ENCODE results near the gene USP4.

The USP4 gene

GRCh38 chr3:49313896-49314688, 25.8 kb downstream of the USP4 start:
- Histone ChIP-seq H3K9ac (ENCODE audit: low read length) (no peak overlapping the region), H3K36me3 (ENCODE audit: control insufficient read depth, insufficient read depth, low read length) (peaks cover 4% of the 10 kb centered on the region), H3K4me1 (ENCODE audit: control insufficient read depth, insufficient read depth, low read length) (no peaks in the 10 kb centered on the region), H3K4me3 (ENCODE audit: low read length) (no peak overlapping the region), H3K27me3 (ENCODE audit: control insufficient read depth, insufficient read depth, low read length) (no peaks in the 10 kb centered on the region), H3K9me3 (ENCODE audit: control insufficient read depth, low read length) (no peaks in the 10 kb centered on the region)

- Histone ChIP-seq H3K9me3 (ENCODE audit: control insufficient read depth, low read length) (no peaks in the 10 kb centered on the region), H3K36me3 (ENCODE audit: control insufficient read depth, insufficient read depth, low read length) (no peaks in the 10 kb centered on the region), H3K4me3 (ENCODE audit: low read length) (no peak overlapping the region), H3K27me3 (ENCODE audit: control insufficient read depth, insufficient read depth, low read length) (no peaks in the 10 kb centered on the region), H3K9ac (ENCODE audit: low read length) (no peak overlapping the region), H3K4me1 (ENCODE audit: control insufficient read depth, insufficient read depth, low read length) (no peaks in the 10 kb centered on the region)
These were observed 28.6 kb downstream of the USP4 start for GRCh38 chr3:49311283-49311682.

GRCh38 chr3:49310677-49311076, 29.2 kb downstream of the USP4 start:
- no peak overlapping the region for H3K9ac ChIP-seq (ENCODE audit: low read length)
- no peaks in the 10 kb centered on the region for H3K36me3 ChIP-seq (ENCODE audit: control insufficient read depth, insufficient read depth, low read length)
- no peaks in the 10 kb centered on the region for H3K9me3 ChIP-seq (ENCODE audit: control insufficient read depth, low read length)
- H3K4me1 ChIP-seq (ENCODE audit: control insufficient read depth, insufficient read depth, low read length): no peaks in the 10 kb centered on the region
- H3K27me3 ChIP-seq (ENCODE audit: control insufficient read depth, insufficient read depth, low read length): no peaks in the 10 kb centered on the region
- no peak overlapping the region for H3K4me3 ChIP-seq (ENCODE audit: low read length)

- H3K9ac ChIP-seq (ENCODE audit: low read length): no peak overlapping the region
- no peaks in the 10 kb centered on the region for H3K36me3 ChIP-seq (ENCODE audit: control insufficient read depth, insufficient read depth, low read length)
- no peak overlapping the region for H3K4me3 ChIP-seq (ENCODE audit: low read length)
- H3K4me1 ChIP-seq (ENCODE audit: control insufficient read depth, insufficient read depth, low read length): no peaks in the 10 kb centered on the region
- H3K27me3 ChIP-seq (ENCODE audit: control insufficient read depth, insufficient read depth, low read length): no peaks in the 10 kb centered on the region
- no peaks in the 10 kb centered on the region for H3K9me3 ChIP-seq (ENCODE audit: control insufficient read depth, low read length)
These were observed 34.2 kb downstream of the USP4 start for GRCh38 chr3:49305608-49306007.

GRCh38 chr3:49302613-49303012, 37.2 kb downstream of the USP4 start:
- H3K4me1 ChIP-seq (ENCODE audit: control insufficient read depth, insufficient read depth, low read length): no peaks in the 10 kb centered on the region
- H3K27me3 ChIP-seq (ENCODE audit: control insufficient read depth, insufficient read depth, low read length): no peaks in the 10 kb centered on the region
- no peaks in the 10 kb centered on the region for H3K9me3 ChIP-seq (ENCODE audit: control insufficient read depth, low read length)
- no peak overlapping the region for H3K9ac ChIP-seq (ENCODE audit: low read length)
- H3K36me3 ChIP-seq (ENCODE audit: control insufficient read depth, insufficient read depth, low read length): peaks cover 5% of the 10 kb centered on the region
- H3K4me3 ChIP-seq (ENCODE audit: low read length): no peak overlapping the region

GRCh38 chr3:49300595-49300994, 39.3 kb downstream of the USP4 start:
- Histone ChIP-seq H3K4me1 (ENCODE audit: control insufficient read depth, insufficient read depth, low read length) (peaks cover 5% of the 10 kb centered on the region), H3K4me3 (ENCODE audit: low read length) (no peak overlapping the region), H3K9me3 (ENCODE audit: control insufficient read depth, low read length) (no peaks in the 10 kb centered on the region), H3K27me3 (ENCODE audit: control insufficient read depth, insufficient read depth, low read length) (no peaks in the 10 kb centered on the region), H3K36me3 (ENCODE audit: control insufficient read depth, insufficient read depth, low read length) (peaks cover 5% of the 10 kb centered on the region), H3K9ac (ENCODE audit: low read length) (no peak overlapping the region)

GRCh38 chr3:49298511-49298910, 41.3 kb downstream of the USP4 start:
- H3K36me3 ChIP-seq (ENCODE audit: control insufficient read depth, insufficient read depth, low read length): peaks cover 11% of the 10 kb centered on the region
- no peaks in the 10 kb centered on the region for H3K9me3 ChIP-seq (ENCODE audit: control insufficient read depth, low read length)
- H3K4me3 ChIP-seq (ENCODE audit: low read length): no peak overlapping the region
- H3K4me1 ChIP-seq (ENCODE audit: control insufficient read depth, insufficient read depth, low read length): peaks cover 5% of the 10 kb centered on the region
- no peak overlapping the region for H3K9ac ChIP-seq (ENCODE audit: low read length)
- H3K27me3 ChIP-seq (ENCODE audit: control insufficient read depth, insufficient read depth, low read length): no peaks in the 10 kb centered on the region

GRCh38 chr3:49296781-49297411, 43.0 kb downstream of the USP4 start:
- no peak overlapping the region for H3K9ac ChIP-seq (ENCODE audit: low read length)
- H3K9me3 ChIP-seq (ENCODE audit: control insufficient read depth, low read length): no peaks in the 10 kb centered on the region
- peaks cover 17% of the 10 kb centered on the region for H3K36me3 ChIP-seq (ENCODE audit: control insufficient read depth, insufficient read depth, low read length)
- H3K27me3 ChIP-seq (ENCODE audit: control insufficient read depth, insufficient read depth, low read length): no peaks in the 10 kb centered on the region
- peaks cover 5% of the 10 kb centered on the region for H3K4me1 ChIP-seq (ENCODE audit: control insufficient read depth, insufficient read depth, low read length)
- H3K4me3 ChIP-seq (ENCODE audit: low read length): no peak overlapping the region

- H3K9me3 ChIP-seq (ENCODE audit: control insufficient read depth, low read length): no peaks in the 10 kb centered on the region
- H3K27me3 ChIP-seq (ENCODE audit: control insufficient read depth, insufficient read depth, low read length): no peaks in the 10 kb centered on the region
- H3K4me3 ChIP-seq (ENCODE audit: low read length): no peak overlapping the region
- peaks cover 17% of the 10 kb centered on the region for H3K36me3 ChIP-seq (ENCODE audit: control insufficient read depth, insufficient read depth, low read length)
- peaks cover 5% of the 10 kb centered on the region for H3K4me1 ChIP-seq (ENCODE audit: control insufficient read depth, insufficient read depth, low read length)
- H3K9ac ChIP-seq (ENCODE audit: low read length): no peak overlapping the region
These were observed 44.3 kb downstream of the USP4 start for GRCh38 chr3:49295489-49296058.

GRCh38 chr3:49294343-49294742, 45.5 kb downstream of the USP4 start:
- H3K9ac ChIP-seq (ENCODE audit: low read length): no peak overlapping the region
- H3K4me3 ChIP-seq (ENCODE audit: low read length): no peak overlapping the region
- no peaks in the 10 kb centered on the region for H3K9me3 ChIP-seq (ENCODE audit: control insufficient read depth, low read length)
- H3K36me3 ChIP-seq (ENCODE audit: control insufficient read depth, insufficient read depth, low read length): peaks cover 21% of the 10 kb centered on the region
- no peaks in the 10 kb centered on the region for H3K27me3 ChIP-seq (ENCODE audit: control insufficient read depth, insufficient read depth, low read length)
- peaks cover 5% of the 10 kb centered on the region for H3K4me1 ChIP-seq (ENCODE audit: control insufficient read depth, insufficient read depth, low read length)

GRCh38 chr3:49283997-49284396, 55.9 kb downstream of the USP4 start:
- no peaks in the 10 kb centered on the region for H3K9me3 ChIP-seq (ENCODE audit: control insufficient read depth, low read length)
- peaks cover 12% of the 10 kb centered on the region for H3K36me3 ChIP-seq (ENCODE audit: control insufficient read depth, insufficient read depth, low read length)
- H3K4me3 ChIP-seq (ENCODE audit: low read length): no peak overlapping the region
- H3K9ac ChIP-seq (ENCODE audit: low read length): no peak overlapping the region
- H3K27me3 ChIP-seq (ENCODE audit: control insufficient read depth, insufficient read depth, low read length): no peaks in the 10 kb centered on the region
- H3K4me1 ChIP-seq (ENCODE audit: control insufficient read depth, insufficient read depth, low read length): no peaks in the 10 kb centered on the region

GRCh38 chr3:49279376-49279775, 60.5 kb downstream of the USP4 start:
- H3K27me3 ChIP-seq (ENCODE audit: control insufficient read depth, insufficient read depth, low read length): no peaks in the 10 kb centered on the region
- H3K9me3 ChIP-seq (ENCODE audit: control insufficient read depth, low read length): no peaks in the 10 kb centered on the region
- H3K36me3 ChIP-seq (ENCODE audit: control insufficient read depth, insufficient read depth, low read length): peaks cover 6% of the 10 kb centered on the region
- no peak overlapping the region for H3K9ac ChIP-seq (ENCODE audit: low read length)
- no peak overlapping the region for H3K4me3 ChIP-seq (ENCODE audit: low read length)
- peaks cover 19% of the 10 kb centered on the region for H3K4me1 ChIP-seq (ENCODE audit: control insufficient read depth, insufficient read depth, low read length)
